ENCODE measurements around the gene CDH12.

- TF ChIP-seq POLR2A (IDR thresholded peaks at IDR 0.05) (no peak), CTCF (IDR thresholded peaks at IDR 0.05 in 4 of 5, conservative IDR thresholded peaks at IDR 0.05 in 1 of 5) (no peak)
Observed at GRCh38 chr5:22372376-22372775, 480.8 kb downstream of the CDH12 start.

Measured in gastrocnemius medialis (tissue), 4 donors.